OCI-LY7 (cell line): ENCODE results near the gene SPINK1. TPM values are rescaled to one million over a fixed set of nuclear protein-coding genes. Genes with fewer than 3 reads are reported as not detected.

Experiments used
- BruUV-seq: library from RNA; stranded (reverse); fragments of 400-500 nt; replicated peaks from 2 replicates; lab custom pipeline; 2021; lab: Mats Ljungman, UMichigan
- CTCF ChIA-PET: fragments of 300-600 bp; sonication (Branson Sonifier 250); formaldehyde crosslinking; loops from one replicate; lab custom pipeline; 2022; ENCODE audit warnings: antibody characterized with exemption; ENCODE audit not compliant: unreplicated experiment; lab: Charles Lee
- POLR2A ChIA-PET: fragments of 300-600 bp; sonication (Branson Sonifier 250); formaldehyde crosslinking; loops from one replicate; lab custom pipeline; 2022; ENCODE audit warnings: antibody characterized with exemption; lab: Charles Lee
- DNase-seq: peaks from one replicate; pipeline ENCODE4 v3.0.0-alpha.2; 2015; ENCODE audit warnings: low spot score
- H2AFZ ChIP-seq: fragments of 200-600 bp; sonication (generic), shearing (Covaris generic); 2 replicates; pipeline ENCODE4 v1.6.1; 2014; ENCODE audit warnings: mild to moderate bottlenecking, antibody characterized with exemption, low read length, moderate library complexity
- H3K27ac ChIP-seq: fragments of 200-600 bp; sonication (generic); 2 replicates; pipeline ENCODE4 v1.5.1; 2014; ENCODE audit warnings: mixed run types, low read depth, mild to moderate bottlenecking, moderate library complexity, low read length, inconsistent platforms; ENCODE audit not compliant: poor library complexity, severe bottlenecking
- H3K36me3 ChIP-seq: fragments of 200-600 bp; sonication (generic); 2 replicates; pipeline ENCODE4 v1.6.1; 2014; ENCODE audit warnings: mild to moderate bottlenecking, antibody characterized with exemption, low read length, moderate library complexity, mixed read lengths; ENCODE audit not compliant: insufficient read depth
- H3K4me1 ChIP-seq: fragments of 200-600 bp; sonication (generic); 2 replicates; pipeline ENCODE4 v1.5.1; 2014; ENCODE audit warnings: mild to moderate bottlenecking, low read length; ENCODE audit not compliant: insufficient read depth, poor library complexity, severe bottlenecking
- H3K4me2 ChIP-seq: fragments of 200-600 bp; sonication (generic); 2 replicates; pipeline ENCODE4 v1.6.1; 2014; ENCODE audit warnings: mild to moderate bottlenecking, low read length
- H3K4me3 ChIP-seq: fragments of 200-600 bp; sonication (generic); 2 replicates; pipeline ENCODE4 v1.5.1; 2014; ENCODE audit warnings: mild to moderate bottlenecking, low read depth, low read length; ENCODE audit not compliant: poor library complexity, severe bottlenecking
- H3K79me2 ChIP-seq: fragments of 200-600 bp; sonication (generic); 2 replicates; pipeline ENCODE4 v1.6.1; 2016; ENCODE audit warnings: low read depth, mild to moderate bottlenecking, low read length, moderate library complexity, mixed read lengths; ENCODE audit not compliant: insufficient read depth
- H3K9me2 ChIP-seq: fragments of 200-600 bp; sonication (generic); 2 replicates; pipeline ENCODE4 v1.6.1; 2016; ENCODE audit warnings: mild to moderate bottlenecking, low read length, mixed read lengths; ENCODE audit not compliant: insufficient read depth
- H3K9me3 ChIP-seq: fragments of 200-600 bp; sonication (generic); 2 replicates; pipeline ENCODE4 v1.6.1; 2014; ENCODE audit warnings: mild to moderate bottlenecking, mixed run types, low read length, mixed read lengths
- H4K20me1 ChIP-seq: fragments of 200-600 bp; sonication (generic); 2 replicates; pipeline ENCODE4 v1.6.1; 2014; ENCODE audit warnings: mild to moderate bottlenecking, antibody characterized with exemption, low read length, moderate library complexity, mixed read lengths; ENCODE audit not compliant: insufficient read depth
- CTCF ChIP-seq: fragments of 200-600 bp; sonication (generic); conservative IDR thresholded peaks from 2 replicates; pipeline ENCODE4 v1.5.1; 2014; ENCODE audit warnings: mild to moderate bottlenecking, antibody characterized with exemption, low read length, moderate library complexity, mixed read lengths
- EZH2phosphoT487 ChIP-seq: fragments of 200-600 bp; sonication (generic); IDR thresholded peaks from 2 replicates; pipeline ENCODE4 v1.6.1; 2018; ENCODE audit warnings: low read depth, borderline replicate concordance, mild to moderate bottlenecking, mixed run types, antibody characterized with exemption, low read length, moderate library complexity, mixed read lengths
- intact Hi-C: fragments of 100-400 bp; cut with micrococcal nuclease; formaldehyde crosslinking; loops from one replicate; pipeline ENCODE4 v1.10.0; 2022; ENCODE audit not compliant: unreplicated experiment
- total RNA-seq, 2 experiments: library from RNA; depleted of rRNA in 1 of 2; stranded (reverse); fragments of >200 nt in 1 of 2; shearing (Covaris generic) in 1 of 2; gene quantifications; 2 replicates each; pipeline ENCODE4 v1.2.3, GENCODE V29; 2014 to 2022

SPINK1 gene
- total RNA-seq, 2 experiments from 2014 or later: not detected

- Histone ChIP-seq H4K20me1 (no peaks in the 10 kb centered on the region), H3K27ac (no peak overlapping the region), H3K4me1 (peaks cover 21% of the 10 kb centered on the region), H3K79me2 (no peaks in the 10 kb centered on the region), H3K9me3 (no peaks in the 10 kb centered on the region), H3K4me2 (no peak overlapping the region), H3K36me3 (no peaks in the 10 kb centered on the region), H2AFZ (no peak overlapping the region), H3K9me2 (no peaks in the 10 kb centered on the region), H3K4me3 (no peak overlapping the region)
- ChIA-PET POLR2A (no interaction called here), CTCF (no interaction called here)
- DNase-seq: no peak
- TF ChIP-seq EZH2phosphoT487 (no peak), CTCF (no peak)
- no TSS peak for BruUV-seq
- intact Hi-C loops: no loop called here
These were observed 30.0 kb downstream of the SPINK1 start for GRCh38 chr5:147801461-147801860.

GRCh38 chr5:147800491-147800890 is 31.0 kb downstream of the SPINK1 start:
- intact Hi-C loops: no loop called here
- Histone ChIP-seq H3K4me2 (no peak overlapping the region), H3K4me3 (no peak overlapping the region), H4K20me1 (no peaks in the 10 kb centered on the region), H3K9me2 (no peaks in the 10 kb centered on the region), H3K79me2 (no peaks in the 10 kb centered on the region), H2AFZ (no peak overlapping the region), H3K36me3 (no peaks in the 10 kb centered on the region), H3K9me3 (no peaks in the 10 kb centered on the region), H3K4me1 (peaks cover 18% of the 10 kb centered on the region), H3K27ac (no peak overlapping the region)
- TF ChIP-seq CTCF: no peak
- TF ChIP-seq EZH2phosphoT487: no peak
- BruUV-seq: no TSS peak
- no peak for DNase-seq
- POLR2A ChIA-PET: interaction anchor here (0.9 kb wide), 1 partner anchor 18 kb away, joined by 3 read pairs; no protein-coding TSS in a partner anchor
- CTCF ChIA-PET: no interaction called here

GRCh38 chr5:147796556-147797308 is 34.7 kb downstream of the SPINK1 start:
- no peak for TF ChIP-seq CTCF
- TF ChIP-seq EZH2phosphoT487: no peak
- Histone ChIP-seq H2AFZ (no peak overlapping the region), H3K27ac (no peak overlapping the region), H4K20me1 (no peaks in the 10 kb centered on the region), H3K9me2 (0 out of 2 replicates have a peak, but pooled peaks cover 3% of the 10 kb centered on the region), H3K4me1 (no peaks in the 10 kb centered on the region), H3K4me2 (no peak overlapping the region), H3K9me3 (no peaks in the 10 kb centered on the region), H3K4me3 (no peak overlapping the region), H3K36me3 (no peaks in the 10 kb centered on the region), H3K79me2 (no peaks in the 10 kb centered on the region)
- ChIA-PET CTCF (no interaction called here), POLR2A (interaction anchor here (0.9 to 1.3 kb wide), 3 partner anchors 14 to 16 kb away, joined by 3 to 9 read pairs (median 5); partner anchors contain the start of gene JAKMIP2)
- DNase-seq: no peak
- BruUV-seq: no TSS peak
- intact Hi-C loops: no loop called here
